NT2/D1 (cell line): ENCODE results near the gene PCMTD2.
A peak's percentile ranks its signal among the peaks of the same experiment; 100 is the strongest.

Experiments used
- DNase-seq: peaks from one replicate; pipeline ENCODE4 v3.0.0-alpha.2; 2011; ENCODE audit warnings: low read depth, low spot score
- H3K27me3 ChIP-seq: 2 replicates; pipeline ENCODE4 v1.6.0; 2011; ENCODE audit warnings: mild to moderate bottlenecking; ENCODE audit not compliant: insufficient read length, insufficient read depth
- H3K36me3 ChIP-seq: 2 replicates; pipeline ENCODE4 v1.6.1; 2011; ENCODE audit warnings: mild to moderate bottlenecking, low read length, mixed read lengths; ENCODE audit not compliant: insufficient read depth, insufficient read length
- H3K4me1 ChIP-seq: 2 replicates; pipeline ENCODE4 v1.5.1; 2011; ENCODE audit not compliant: insufficient read depth, insufficient read length
- H3K4me3 ChIP-seq: 2 replicates; pipeline ENCODE4 v1.5.1; 2011; ENCODE audit warnings: low read depth; ENCODE audit not compliant: insufficient read length
- H3K9ac ChIP-seq: 2 replicates; pipeline ENCODE4 v1.6.0; 2011; ENCODE audit warnings: low read depth; ENCODE audit not compliant: insufficient read length
- H3K9me3 ChIP-seq: 2 replicates; pipeline ENCODE4 v1.5.1; 2011; ENCODE audit warnings: mild to moderate bottlenecking, low read length; ENCODE audit not compliant: insufficient read depth
- SUZ12 ChIP-seq: IDR thresholded peaks from 2 replicates; pipeline ENCODE4 v1.6.1; 2011; ENCODE audit not compliant: insufficient read length, insufficient read depth; ENCODE audit errors: extremely low read depth
- YY1 ChIP-seq: IDR thresholded peaks from 2 replicates; pipeline ENCODE4 v1.6.1; 2011; ENCODE audit not compliant: insufficient read length, insufficient read depth
- ZNF274 ChIP-seq: IDR thresholded peaks from 2 replicates; pipeline ENCODE4 v1.6.1; 2011; ENCODE audit warnings: mild to moderate bottlenecking, low read depth, low read length

Gene PCMTD2

GRCh38 chr20:64220420-64220819 lies 35.1 kb upstream of the PCMTD2 start:
- TF ChIP-seq YY1, result no peak
- TF ChIP-seq ZNF274, result no peak
- TF ChIP-seq SUZ12, result no peak
- no peak for DNase-seq
- no peak overlapping the region for H3K4me3 ChIP-seq
- no peaks in the 10 kb centered on the region for H3K36me3 ChIP-seq
- H3K27me3 ChIP-seq, result no peaks in the 10 kb centered on the region
- H3K9ac ChIP-seq, result no peak overlapping the region
- no peaks in the 10 kb centered on the region for H3K9me3 ChIP-seq
- peaks cover 8% of the 10 kb centered on the region for H3K4me1 ChIP-seq

DNA sequence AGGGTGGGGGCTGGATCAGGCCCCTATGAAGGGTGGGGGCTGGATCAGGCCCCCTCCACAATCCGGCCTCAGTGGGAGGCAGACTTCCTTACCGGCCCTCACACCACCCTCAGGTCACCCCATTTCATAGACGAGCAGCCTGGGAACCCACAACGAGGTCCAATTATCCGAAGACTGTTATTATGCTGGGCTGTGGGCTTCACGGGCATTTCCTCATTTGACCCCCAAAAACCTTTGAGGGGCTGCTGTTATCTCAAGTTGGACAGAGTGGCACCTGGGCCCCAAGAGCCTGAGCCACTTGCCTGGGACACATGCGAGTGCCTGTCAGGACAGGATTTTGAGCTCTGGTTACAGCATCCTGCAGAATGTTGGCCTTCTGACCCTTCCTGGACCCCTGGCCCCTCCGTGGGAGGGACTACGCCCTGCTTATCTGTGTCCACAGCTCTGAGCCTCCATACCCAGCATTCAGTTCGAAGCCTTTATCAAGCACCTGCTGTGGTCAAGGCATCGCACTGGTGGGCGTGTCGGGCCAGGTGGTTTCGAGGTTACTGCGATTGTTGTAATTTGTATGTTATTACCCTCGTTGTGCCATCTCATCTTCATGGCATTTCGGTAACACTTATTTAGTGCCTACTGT lies 34.5 kb upstream of the PCMTD2 start:
- H3K36me3 ChIP-seq, result no peaks in the 10 kb centered on the region
- H3K4me3 ChIP-seq, result no peak overlapping the region
- H3K27me3 ChIP-seq, result no peaks in the 10 kb centered on the region
- DNase-seq, result no peak
- H3K4me1 ChIP-seq, result peaks cover 8% of the 10 kb centered on the region
- H3K9me3 ChIP-seq, result no peaks in the 10 kb centered on the region
- TF ChIP-seq SUZ12 (no peak), ZNF274 (no peak), YY1 (no peak)
- no peak overlapping the region for H3K9ac ChIP-seq

DNA sequence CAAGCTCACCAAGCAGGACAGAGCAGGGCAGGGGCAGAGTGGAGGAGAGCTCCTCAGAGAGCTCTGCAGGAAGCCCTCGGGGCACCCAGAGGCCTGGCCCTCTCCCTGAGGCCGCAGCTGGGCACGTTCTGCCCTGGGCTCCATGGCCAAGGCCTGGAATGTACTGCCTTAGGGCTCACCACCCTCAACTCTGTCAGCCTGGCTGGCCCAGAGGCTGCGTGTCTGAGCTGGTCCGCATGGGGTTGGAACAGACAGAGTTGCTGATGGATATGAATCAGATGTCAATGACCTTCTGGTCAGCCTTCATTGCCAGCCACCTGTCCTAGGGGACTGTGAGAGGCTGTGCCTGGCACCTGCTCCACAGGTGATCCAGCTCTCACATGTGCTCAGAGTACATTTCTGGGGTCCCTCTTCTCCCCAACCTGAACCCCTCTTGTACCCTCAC lies 33.2 kb upstream of the PCMTD2 start:
- Histone ChIP-seq H3K27me3 (no peaks in the 10 kb centered on the region), H3K36me3 (no peaks in the 10 kb centered on the region), H3K4me3 (no peak overlapping the region), H3K4me1 (peaks cover 8% of the 10 kb centered on the region), H3K9me3 (no peaks in the 10 kb centered on the region), H3K9ac (no peak overlapping the region)
- TF ChIP-seq SUZ12 (no peak), ZNF274 (no peak), YY1 (no peak)
- DNase-seq, result no peak

DNA sequence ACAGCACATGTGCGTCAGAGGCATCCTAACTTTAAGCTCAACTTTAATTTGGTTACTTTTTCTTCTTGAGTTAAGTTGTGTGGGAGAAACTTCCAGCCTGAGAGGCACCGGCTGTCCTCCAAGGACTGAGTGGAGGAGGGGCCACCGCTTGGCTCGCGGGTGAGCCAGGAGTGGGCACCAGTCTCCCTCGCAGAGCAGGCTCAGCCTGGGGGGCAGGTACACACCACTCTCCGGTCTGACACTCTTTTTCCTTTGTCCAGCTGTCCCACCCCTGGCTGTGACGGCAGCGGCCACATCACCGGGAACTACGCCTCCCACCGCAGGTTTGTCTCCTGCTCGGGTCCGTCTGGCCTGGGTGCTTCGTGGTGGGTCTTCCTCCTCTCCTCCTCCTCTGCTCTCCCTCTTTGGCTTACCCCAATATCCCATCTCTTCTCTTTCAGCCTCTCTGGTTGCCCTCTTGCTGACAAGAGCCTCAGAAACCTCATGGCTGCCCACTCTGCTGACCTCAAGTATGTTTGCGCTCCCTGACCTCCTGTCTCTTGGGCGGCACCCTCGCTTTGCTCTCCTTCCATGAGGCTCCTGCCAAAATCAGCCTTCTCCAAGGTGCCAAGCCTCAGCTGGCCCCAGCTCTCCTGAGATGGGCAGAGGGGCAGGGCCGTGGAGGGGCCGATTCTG lies 32.6 kb upstream of the PCMTD2 start:
- Histone ChIP-seq H3K9me3 (no peaks in the 10 kb centered on the region), H3K36me3 (no peaks in the 10 kb centered on the region), H3K4me3 (no peak overlapping the region), H3K9ac (no peak overlapping the region), H3K4me1 (peaks cover 8% of the 10 kb centered on the region), H3K27me3 (no peaks in the 10 kb centered on the region)
- TF ChIP-seq YY1 (no peak), ZNF274 (no peak), SUZ12 (no peak)
- DNase-seq, result no peak

- Histone ChIP-seq H3K4me1 (peaks cover 8% of the 10 kb centered on the region), H3K27me3 (no peaks in the 10 kb centered on the region), H3K9ac (peak overlapping the region; percentile 65), H3K36me3 (no peaks in the 10 kb centered on the region), H3K4me3 (no peak overlapping the region), H3K9me3 (no peaks in the 10 kb centered on the region)
- TF ChIP-seq SUZ12, result no peak
- no peak for TF ChIP-seq ZNF274
- no peak for TF ChIP-seq YY1
- peak; percentile 72 for DNase-seq
These were observed 32.0 kb upstream of the PCMTD2 start for GRCh38 chr20:64223526-64224067.

DNA sequence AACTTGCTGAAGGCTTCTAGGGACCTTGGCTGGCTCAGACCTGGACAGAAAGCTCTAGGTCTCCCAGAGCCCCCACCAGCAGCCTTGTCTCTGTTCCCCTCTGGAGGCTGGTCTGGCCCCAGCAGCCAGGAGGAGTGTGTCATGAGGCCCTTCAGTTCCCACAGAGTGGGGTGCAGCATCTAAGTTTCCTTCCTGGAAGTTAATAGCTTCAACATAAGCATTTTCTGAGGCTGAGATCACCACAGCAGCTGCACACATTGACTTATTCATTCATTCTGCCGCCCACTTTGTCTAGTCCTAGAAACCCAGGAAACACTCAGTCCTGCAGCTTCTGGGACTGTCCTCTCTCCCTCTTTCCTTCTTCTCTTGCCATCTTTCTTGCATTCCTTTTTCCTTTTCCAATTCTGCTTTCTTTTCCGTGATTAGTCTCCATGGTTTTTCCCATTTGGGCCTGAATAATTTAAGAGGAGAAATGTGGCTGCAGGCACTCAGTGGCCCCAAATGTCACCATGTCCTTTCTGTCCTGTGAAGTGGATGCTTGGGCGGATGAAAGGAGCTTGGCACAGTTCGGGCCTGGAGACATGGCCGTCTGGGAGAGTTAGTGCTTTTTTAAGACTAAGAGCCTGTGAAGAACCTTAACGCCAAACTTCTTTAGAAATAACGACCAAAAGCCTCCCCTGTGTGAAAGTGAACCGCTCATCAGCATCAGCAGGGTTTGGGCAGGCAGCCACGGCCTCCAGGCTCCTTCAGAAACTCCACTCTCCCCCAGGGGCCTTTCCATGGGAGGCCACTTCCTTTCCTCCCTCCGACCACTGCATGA lies 31.0 kb upstream of the PCMTD2 start:
- DNase-seq, result no peak
- TF ChIP-seq YY1, result no peak
- TF ChIP-seq ZNF274, result no peak
- TF ChIP-seq SUZ12, result no peak
- Histone ChIP-seq H3K4me1 (peaks cover 8% of the 10 kb centered on the region), H3K4me3 (no peak overlapping the region), H3K36me3 (no peaks in the 10 kb centered on the region), H3K9me3 (no peaks in the 10 kb centered on the region), H3K27me3 (no peaks in the 10 kb centered on the region), H3K9ac (no peak overlapping the region)
